Uterus (tissue), 2 donors: ENCODE measurements around the gene GIPC2.

Experiments
- POLR2A ChIP-seq, 2 donors: fragments of 450-650 bp; IDR thresholded peaks; one replicate each; pipeline ENCODE4 v1.6.1; 2016; ENCODE audit warnings: antibody characterized with exemption in 2 of 2, mild to moderate bottlenecking in 1 of 2, moderate library complexity in 1 of 2
- TF ChIP-seq, protein P1 (sequence below), 4 experiments: fragments of 200-600 bp in 2 of 4; fragments of 450-650 bp in 2 of 4; sonication (generic) in 2 of 4; IDR thresholded peaks; one replicate each; pipeline ENCODE4 v1.5.1; 2016 to 2019; ENCODE audit warnings: antibody characterized with exemption in 4 of 4, mild to moderate bottlenecking in 2 of 4, moderate library complexity in 1 of 4

DNA sequence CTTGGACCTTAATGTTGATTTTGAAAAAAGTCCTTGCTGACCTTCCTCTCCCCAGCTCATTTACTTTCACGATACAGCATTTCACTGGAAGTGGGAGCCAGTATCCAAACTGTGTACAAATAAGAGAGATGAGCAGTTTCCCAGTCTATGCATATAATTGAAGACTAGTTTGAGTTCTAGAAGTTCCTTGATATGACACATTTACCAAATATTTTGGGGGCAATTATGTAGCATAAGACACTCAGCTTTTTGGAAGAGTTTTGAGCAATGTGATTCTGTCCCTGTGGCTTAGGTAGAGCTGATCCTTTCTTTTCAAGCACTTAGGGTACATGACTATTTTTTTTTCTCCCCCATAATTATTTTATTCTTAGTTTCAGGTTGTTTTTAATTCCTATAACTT lies 26.4 kb downstream of the GIPC2 start:
- TF ChIP-seq, protein P1, sequence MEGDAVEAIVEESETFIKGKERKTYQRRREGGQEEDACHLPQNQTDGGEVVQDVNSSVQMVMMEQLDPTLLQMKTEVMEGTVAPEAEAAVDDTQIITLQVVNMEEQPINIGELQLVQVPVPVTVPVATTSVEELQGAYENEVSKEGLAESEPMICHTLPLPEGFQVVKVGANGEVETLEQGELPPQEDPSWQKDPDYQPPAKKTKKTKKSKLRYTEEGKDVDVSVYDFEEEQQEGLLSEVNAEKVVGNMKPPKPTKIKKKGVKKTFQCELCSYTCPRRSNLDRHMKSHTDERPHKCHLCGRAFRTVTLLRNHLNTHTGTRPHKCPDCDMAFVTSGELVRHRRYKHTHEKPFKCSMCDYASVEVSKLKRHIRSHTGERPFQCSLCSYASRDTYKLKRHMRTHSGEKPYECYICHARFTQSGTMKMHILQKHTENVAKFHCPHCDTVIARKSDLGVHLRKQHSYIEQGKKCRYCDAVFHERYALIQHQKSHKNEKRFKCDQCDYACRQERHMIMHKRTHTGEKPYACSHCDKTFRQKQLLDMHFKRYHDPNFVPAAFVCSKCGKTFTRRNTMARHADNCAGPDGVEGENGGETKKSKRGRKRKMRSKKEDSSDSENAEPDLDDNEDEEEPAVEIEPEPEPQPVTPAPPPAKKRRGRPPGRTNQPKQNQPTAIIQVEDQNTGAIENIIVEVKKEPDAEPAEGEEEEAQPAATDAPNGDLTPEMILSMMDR (IDR thresholded peaks at IDR 0.05), result no peak
- no peak for TF ChIP-seq POLR2A (IDR thresholded peaks at IDR 0.05)
